Hepatocyte (in vitro differentiated cells): Measurements from ENCODE around the gene CLIC5.

Experiments
- EZH2phosphoT487 ChIP-seq: fragments of 200-600 bp; sonication (generic); IDR thresholded peaks from one replicate; pipeline ENCODE4 v1.6.1; 2018; ENCODE audit warnings: antibody characterized with exemption, mild to moderate bottlenecking, low read depth, moderate library complexity; ENCODE audit not compliant: unreplicated experiment, severe bottlenecking
- TF ChIP-seq, protein P1 (sequence below): fragments of 200-600 bp; sonication (generic); IDR thresholded peaks from 2 replicates; pipeline ENCODE4 v1.5.1; 2016; ENCODE audit warnings: antibody characterized with exemption, mild to moderate bottlenecking; ENCODE audit not compliant: poor library complexity

DNA sequence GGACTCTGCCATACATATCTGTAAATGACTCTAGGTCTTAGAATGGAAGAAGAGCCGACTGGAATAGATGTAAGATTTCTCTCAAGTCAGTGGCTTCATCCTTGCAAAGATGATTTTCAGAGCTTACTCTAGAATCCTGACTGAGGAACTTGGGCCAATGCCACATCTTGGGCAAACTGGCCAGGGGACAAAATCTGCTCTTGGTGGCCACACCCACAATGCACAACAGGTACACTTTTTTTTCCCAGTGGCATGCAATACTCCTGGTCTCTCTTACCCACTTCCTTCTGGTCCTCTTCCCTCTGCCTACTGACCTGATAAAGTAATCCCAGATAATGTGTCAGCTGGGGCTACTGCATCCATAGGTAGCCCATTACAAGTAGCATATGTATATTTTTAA is 13.4 kb downstream of the CLIC5 start:
- TF ChIP-seq, protein P1, sequence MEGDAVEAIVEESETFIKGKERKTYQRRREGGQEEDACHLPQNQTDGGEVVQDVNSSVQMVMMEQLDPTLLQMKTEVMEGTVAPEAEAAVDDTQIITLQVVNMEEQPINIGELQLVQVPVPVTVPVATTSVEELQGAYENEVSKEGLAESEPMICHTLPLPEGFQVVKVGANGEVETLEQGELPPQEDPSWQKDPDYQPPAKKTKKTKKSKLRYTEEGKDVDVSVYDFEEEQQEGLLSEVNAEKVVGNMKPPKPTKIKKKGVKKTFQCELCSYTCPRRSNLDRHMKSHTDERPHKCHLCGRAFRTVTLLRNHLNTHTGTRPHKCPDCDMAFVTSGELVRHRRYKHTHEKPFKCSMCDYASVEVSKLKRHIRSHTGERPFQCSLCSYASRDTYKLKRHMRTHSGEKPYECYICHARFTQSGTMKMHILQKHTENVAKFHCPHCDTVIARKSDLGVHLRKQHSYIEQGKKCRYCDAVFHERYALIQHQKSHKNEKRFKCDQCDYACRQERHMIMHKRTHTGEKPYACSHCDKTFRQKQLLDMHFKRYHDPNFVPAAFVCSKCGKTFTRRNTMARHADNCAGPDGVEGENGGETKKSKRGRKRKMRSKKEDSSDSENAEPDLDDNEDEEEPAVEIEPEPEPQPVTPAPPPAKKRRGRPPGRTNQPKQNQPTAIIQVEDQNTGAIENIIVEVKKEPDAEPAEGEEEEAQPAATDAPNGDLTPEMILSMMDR, result no peak
- no peak for TF ChIP-seq EZH2phosphoT487
